C4-2B (cell line): ENCODE data around the gene GDF7.

Experiments used
- H3K27ac ChIP-seq: fragments of 450-650 bp; 2 replicates; pipeline ENCODE4 v1.5.1; 2017
- ZFX ChIP-seq: fragments of 450-650 bp; IDR thresholded peaks from 2 replicates; pipeline ENCODE4 v1.6.1; 2017
- TF ChIP-seq, protein P1 (sequence below): fragments of 450-650 bp; conservative IDR thresholded peaks from 2 replicates; pipeline ENCODE4 v1.5.1; 2017; ENCODE audit warnings: mild to moderate bottlenecking

GDF7 gene

DNA sequence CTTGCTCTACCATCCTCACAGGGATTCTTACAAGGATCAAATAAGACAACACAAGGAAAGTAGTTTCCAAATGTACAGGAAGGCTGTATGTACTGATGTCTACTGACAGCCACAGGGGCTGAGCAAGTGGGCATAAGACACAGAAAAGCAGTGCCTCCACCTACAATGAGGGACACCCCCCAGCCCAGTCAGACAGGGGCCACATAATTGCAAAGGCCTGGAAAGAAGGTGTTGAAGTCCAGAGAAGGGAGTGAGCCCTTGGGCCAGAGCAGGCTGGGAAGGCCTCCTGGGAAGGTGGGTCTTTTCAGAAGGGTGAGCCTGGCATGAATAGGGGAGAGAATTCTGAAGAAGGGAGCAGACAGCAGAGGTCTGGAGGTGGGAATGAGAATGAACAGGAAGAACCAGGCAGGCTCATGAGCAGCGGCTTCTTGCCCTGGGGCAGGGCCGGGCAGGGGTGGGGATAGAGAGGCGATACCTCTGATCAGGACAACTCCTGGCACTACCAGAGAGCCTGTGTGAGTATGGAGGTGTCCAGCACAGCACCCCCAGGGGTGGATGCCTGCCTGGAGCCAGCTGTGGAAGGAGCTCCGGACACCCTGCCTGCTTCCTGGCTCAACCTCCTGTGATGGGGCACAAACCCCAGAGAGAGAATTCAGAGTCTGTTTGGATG lies 46.1 kb upstream of the GDF7 start:
- H3K27ac ChIP-seq: no peak overlapping the region
- TF ChIP-seq, protein P1, sequence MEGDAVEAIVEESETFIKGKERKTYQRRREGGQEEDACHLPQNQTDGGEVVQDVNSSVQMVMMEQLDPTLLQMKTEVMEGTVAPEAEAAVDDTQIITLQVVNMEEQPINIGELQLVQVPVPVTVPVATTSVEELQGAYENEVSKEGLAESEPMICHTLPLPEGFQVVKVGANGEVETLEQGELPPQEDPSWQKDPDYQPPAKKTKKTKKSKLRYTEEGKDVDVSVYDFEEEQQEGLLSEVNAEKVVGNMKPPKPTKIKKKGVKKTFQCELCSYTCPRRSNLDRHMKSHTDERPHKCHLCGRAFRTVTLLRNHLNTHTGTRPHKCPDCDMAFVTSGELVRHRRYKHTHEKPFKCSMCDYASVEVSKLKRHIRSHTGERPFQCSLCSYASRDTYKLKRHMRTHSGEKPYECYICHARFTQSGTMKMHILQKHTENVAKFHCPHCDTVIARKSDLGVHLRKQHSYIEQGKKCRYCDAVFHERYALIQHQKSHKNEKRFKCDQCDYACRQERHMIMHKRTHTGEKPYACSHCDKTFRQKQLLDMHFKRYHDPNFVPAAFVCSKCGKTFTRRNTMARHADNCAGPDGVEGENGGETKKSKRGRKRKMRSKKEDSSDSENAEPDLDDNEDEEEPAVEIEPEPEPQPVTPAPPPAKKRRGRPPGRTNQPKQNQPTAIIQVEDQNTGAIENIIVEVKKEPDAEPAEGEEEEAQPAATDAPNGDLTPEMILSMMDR: no peak
- no peak for TF ChIP-seq ZFX

DNA sequence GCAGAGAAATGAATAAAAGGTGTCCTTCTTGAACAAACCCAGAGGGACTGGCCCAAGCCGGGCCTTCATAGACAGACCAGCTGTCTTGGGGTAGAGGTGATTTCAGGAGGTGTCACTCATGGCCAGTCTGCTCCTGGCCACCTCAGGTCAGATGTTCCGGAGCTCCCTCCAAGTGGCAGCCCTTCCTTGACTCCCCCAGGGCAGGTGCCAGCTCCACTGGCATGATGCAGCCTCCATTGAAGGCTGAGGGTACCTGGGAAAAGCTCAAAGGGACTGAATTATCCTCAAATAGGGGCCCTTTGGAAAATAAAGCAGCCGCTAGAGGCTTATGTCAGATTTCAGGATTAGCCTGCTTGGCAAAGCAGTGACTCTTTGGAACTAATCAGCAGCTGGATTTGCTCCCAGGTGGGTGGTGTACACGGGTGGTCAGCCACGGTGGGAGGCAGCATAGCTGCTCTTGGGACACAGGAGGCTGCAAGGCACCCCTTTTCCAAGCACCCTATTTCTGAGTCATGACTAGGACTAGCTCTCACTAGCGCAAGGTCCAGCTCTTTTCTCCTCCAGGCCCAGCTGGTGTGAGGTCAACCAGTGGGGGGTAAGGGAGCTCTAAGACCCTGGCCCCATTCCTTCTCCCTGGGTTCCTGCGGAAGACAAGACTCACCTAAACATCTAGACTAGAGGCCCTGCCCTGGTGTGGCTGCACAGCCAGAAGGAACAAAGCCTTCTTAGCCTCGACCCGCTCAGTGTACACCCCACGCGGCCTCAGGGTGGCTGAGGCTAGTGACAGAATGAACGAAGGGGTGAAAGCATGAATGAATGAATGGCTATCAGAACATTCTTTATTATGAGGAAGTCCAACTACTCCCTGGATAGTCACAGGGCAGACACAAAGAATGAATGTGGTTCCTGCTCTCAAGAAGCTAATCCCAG lies 45.3 kb upstream of the GDF7 start:
- no peak overlapping the region for H3K27ac ChIP-seq
- TF ChIP-seq, protein P1: no peak
- TF ChIP-seq ZFX: no peak

DNA sequence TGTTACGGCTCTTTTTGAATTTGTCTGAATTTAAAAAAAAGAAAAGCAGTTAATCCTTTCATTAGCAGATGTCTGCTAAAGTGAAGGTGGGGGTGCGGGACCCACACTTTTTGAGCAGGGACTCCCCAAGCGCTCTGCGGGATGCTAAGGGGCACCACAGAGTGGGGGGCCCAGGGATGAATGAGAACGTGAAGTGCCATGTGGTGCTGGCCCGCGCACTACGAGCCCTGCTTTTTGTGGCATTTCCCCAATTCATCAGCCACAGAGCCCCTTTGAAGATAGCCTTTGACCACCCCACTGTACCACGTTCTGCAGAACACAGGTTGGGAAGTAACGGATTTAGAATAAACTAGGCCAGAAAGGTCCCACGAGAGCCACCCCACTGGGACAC lies 44.7 kb upstream of the GDF7 start:
- TF ChIP-seq, protein P1: no peak

DNA sequence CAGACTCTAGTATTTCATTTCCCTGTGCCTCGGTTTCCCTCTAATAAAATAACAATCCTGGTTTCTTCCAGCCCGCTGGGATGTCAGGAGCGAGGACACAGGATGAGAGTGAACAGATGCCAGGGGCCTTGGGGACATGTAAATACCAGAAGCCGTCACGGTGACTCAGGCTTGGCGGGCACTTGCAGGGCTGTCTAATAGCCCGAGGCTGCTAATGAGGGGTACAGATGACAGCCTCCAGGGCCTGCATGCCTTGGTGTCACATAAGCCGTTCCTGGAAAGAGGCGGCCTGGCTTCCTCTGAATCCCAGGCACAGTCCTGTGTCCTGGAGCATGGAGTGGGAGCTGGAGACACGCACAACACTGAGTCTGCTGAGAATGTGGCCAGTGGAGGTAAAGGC lies 44.2 kb upstream of the GDF7 start:
- H3K27ac ChIP-seq: no peak overlapping the region
- TF ChIP-seq, protein P1: no peak
- TF ChIP-seq ZFX: no peak

More for the DNA sequence above, 44.7 kb upstream of the GDF7 start:
- no peak overlapping the region for H3K27ac ChIP-seq

DNA sequence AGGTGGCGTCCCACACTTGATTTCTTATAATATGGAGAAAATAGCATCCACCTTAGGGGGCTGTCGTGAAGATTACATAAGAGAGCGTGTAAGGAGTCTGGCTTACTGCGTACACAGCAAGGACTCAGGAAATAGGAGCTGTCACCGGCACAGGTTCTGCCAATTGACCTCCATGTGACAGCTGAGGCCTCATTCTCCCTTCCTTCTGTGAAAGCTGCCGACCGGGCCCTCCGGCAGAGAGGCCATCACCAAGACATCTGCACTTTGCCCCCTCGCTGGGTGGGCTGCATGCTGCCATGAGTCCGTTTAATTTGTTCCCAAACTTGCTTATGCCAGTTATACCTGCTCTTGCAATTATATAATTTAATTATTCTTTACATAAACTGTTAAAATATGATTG lies 43.7 kb upstream of the GDF7 start:
- no peak for TF ChIP-seq ZFX
- TF ChIP-seq, protein P1: no peak
- H3K27ac ChIP-seq: no peak overlapping the region

DNA sequence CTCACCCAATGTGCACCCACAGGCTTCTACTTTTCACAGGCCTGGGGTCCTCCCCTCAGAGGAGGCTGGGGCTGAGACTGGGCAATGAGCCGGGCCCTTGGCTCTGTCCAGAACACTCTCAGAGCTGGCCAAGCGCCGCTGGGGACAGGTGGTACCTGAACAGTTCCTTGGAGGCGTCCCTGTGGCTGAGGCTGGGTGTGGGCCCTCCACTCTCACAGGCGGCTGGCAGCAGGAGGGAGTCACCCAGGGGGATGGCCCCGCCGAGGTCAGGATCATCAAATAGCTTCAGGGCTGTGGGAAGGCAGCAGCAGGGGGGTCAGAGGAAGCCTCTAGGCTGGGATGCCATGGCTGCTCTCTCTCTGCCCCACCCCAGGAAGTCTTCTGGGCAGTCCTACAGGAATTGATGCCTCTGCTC lies 43.2 kb upstream of the GDF7 start:
- no peak for TF ChIP-seq ZFX
- TF ChIP-seq, protein P1: no peak

More for the DNA sequence above, 43.2 kb upstream of the GDF7 start:
- no peak overlapping the region for H3K27ac ChIP-seq
